GM21576 (cell line): Measurements from ENCODE around the gene CNTD1.

ENCODE experiments used
- ATAC-seq: cut with Tn5 transposase; IDR thresholded peaks from one replicate; pipeline ENCODE4 v1.9.1; 2021; ENCODE audit warnings: mild to moderate bottlenecking, moderate library complexity; ENCODE audit not compliant: unreplicated experiment

Gene CNTD1

GRCh38 chr17:42779304-42779935 lies 19.2 kb upstream of the CNTD1 start:
- ATAC-seq, result no peak

- no peak for ATAC-seq
Measured at GRCh38 chr17:42779936-42780850, 18.5 kb upstream of the CNTD1 start, which contains the start of gene WNK4. Gene WNK4 (plus strand): TSS chr17:42780610. CDS start chr17:42780699, 89 bp downstream.

- no peak for ATAC-seq
Measured at GRCh38 chr17:42780851-42781638, 17.6 kb upstream of the CNTD1 start.

GRCh38 chr17:42781639-42782165 lies 17.0 kb upstream of the CNTD1 start:
- ATAC-seq, result no peak

GRCh38 chr17:42782166-42783061 lies 16.2 kb upstream of the CNTD1 start:
- no peak for ATAC-seq

- ATAC-seq, result no peak
Measured at GRCh38 chr17:42783062-42783790, 15.4 kb upstream of the CNTD1 start.

- no peak for ATAC-seq
Measured at GRCh38 chr17:42783791-42784138, 14.9 kb upstream of the CNTD1 start.

GRCh38 chr17:42784409-42784808 lies 14.3 kb upstream of the CNTD1 start:
- ATAC-seq, result no peak

GRCh38 chr17:42784811-42785592 lies 13.7 kb upstream of the CNTD1 start:
- ATAC-seq, result no peak

- ATAC-seq, result no peak
Measured at GRCh38 chr17:42787266-42787665, 11.4 kb upstream of the CNTD1 start.

GRCh38 chr17:42791948-42792347 lies 6.7 kb upstream of the CNTD1 start:
- ATAC-seq, result no peak

GRCh38 chr17:42792545-42792944 lies 6.1 kb upstream of the CNTD1 start:
- ATAC-seq, result no peak

GRCh38 chr17:42795061-42795460 lies 3.6 kb upstream of the CNTD1 start:
- no peak for ATAC-seq

GRCh38 chr17:42795465-42795864 lies 3.2 kb upstream of the CNTD1 start:
- ATAC-seq, result no peak

GRCh38 chr17:42796066-42796758 lies 2.4 kb upstream of the CNTD1 start:
- ATAC-seq, result no peak

GRCh38 chr17:42797067-42798007 lies 1.3 kb upstream of the CNTD1 start:
- ATAC-seq, result no peak

- no peak for ATAC-seq
Measured at GRCh38 chr17:42798011-42798382, 664 bp upstream of the CNTD1 start.
